ENCODE data around the gene ARPC1A. TPM values are rescaled to one million over a fixed set of nuclear protein-coding genes. Genes with fewer than 3 reads are reported as not detected.

ARPC1A gene
- total and polyA plus RNA-seq, 12 donors: 93.1 to 213 (median 134) TPM

- ATAC-seq (no peak), DNase-seq (no peak)
- Histone ChIP-seq H3K4me1 (peaks cover 1 to 24% (median 16%) of the 10 kb centered on the region in 9 donors), H3K27me3 (no peaks in the 10 kb centered on the region), H3K9me3 (no peaks in the 10 kb centered on the region), H3K36me3 (peaks cover 0 to 99% (median 27%) of the 10 kb centered on the region in 9 donors), H3K4me3 (no peak overlapping the region), H3K27ac (no peak overlapping the region)
- intact Hi-C loops (cut with DNase I): no loop called here
- TF ChIP-seq CTCF (IDR thresholded peaks at IDR 0.05): no peak
- WGBS, 2 donors: 80% methylated on average over 18 of the region's 18 CpGs
Measured at GRCh38 chr7:99397297-99397983, 71.7 kb downstream of the ARPC1A start.

- intact Hi-C loops (cut with DNase I): no loop called here
- Histone ChIP-seq H3K36me3 (peaks cover 0 to 100% (median 33%) of the 10 kb centered on the region in 9 donors), H3K9me3 (no peaks in the 10 kb centered on the region), H3K4me3 (no peak overlapping the region), H3K4me1 (peaks cover 0 to 10% (median under 1%) of the 10 kb centered on the region in 9 donors), H3K27ac (no peak overlapping the region), H3K27me3 (no peaks in the 10 kb centered on the region)
- ATAC-seq: peak in 1 of 8 donors; percentile 1
- TF ChIP-seq CTCF (IDR thresholded peaks at IDR 0.05): no peak
- DNase-seq: no peak
- 73 to 79% methylated on average over 5 of the region's 5 CpGs for WGBS, 2 donors
Measured at GRCh38 chr7:99398891-99399445, 73.3 kb downstream of the ARPC1A start.

GRCh38 chr7:99399597-99399996 lies 73.9 kb downstream of the ARPC1A start:
- Histone ChIP-seq H3K4me3 (no peak overlapping the region), H3K27me3 (no peaks in the 10 kb centered on the region), H3K9me3 (no peaks in the 10 kb centered on the region), H3K27ac (peak overlapping the region in 1 of 10 donors; percentile 3), H3K36me3 (peaks cover 0 to 100% (median 33%) of the 10 kb centered on the region in 9 donors), H3K4me1 (peaks cover 0 to 8% (median 6%) of the 10 kb centered on the region in 9 donors)
- 65 to 71% methylated on average over 6 of the region's 6 CpGs for WGBS, 2 donors
- no peak for DNase-seq
- intact Hi-C loops (cut with DNase I): no loop called here
- no peak for TF ChIP-seq CTCF (IDR thresholded peaks at IDR 0.05)
- no peak for ATAC-seq

GRCh38 chr7:99402854-99403253 lies 77.2 kb downstream of the ARPC1A start:
- no peak for ATAC-seq
- WGBS, 2 donors: 99 to 100% methylated on average over 3 of the region's 3 CpGs
- DNase-seq: no peak
- H3K4me1 ChIP-seq: peaks cover 9 to 41% (median 32%) of the 10 kb centered on the region in 9 donors
- H3K9me3 ChIP-seq: no peaks in the 10 kb centered on the region
- peaks cover 0 to 80% (median 23%) of the 10 kb centered on the region in 9 donors for H3K36me3 ChIP-seq
- no peaks in the 10 kb centered on the region for H3K27me3 ChIP-seq
- TF ChIP-seq CTCF (IDR thresholded peaks at IDR 0.05): no peak
- no peak overlapping the region for H3K4me3 ChIP-seq
- intact Hi-C loops (cut with DNase I): no loop called here
- no peak overlapping the region for H3K27ac ChIP-seq

All from heart right ventricle (tissue), 16 donors.